Hepatocyte (in vitro differentiated cells): ENCODE data around the gene ZNF358. TPM values are rescaled to one million over a fixed set of nuclear protein-coding genes. Genes with fewer than 3 reads are reported as not detected.

Experiments used
- DNase-seq: peaks from one replicate; pipeline ENCODE4 v3.0.0-alpha.2; 2016; ENCODE audit warnings: low spot score
- H2AFZ ChIP-seq: fragments of 200-600 bp; sonication (generic); 2 replicates; pipeline ENCODE4 v1.6.0; 2016; ENCODE audit warnings: antibody characterized with exemption, mild to moderate bottlenecking
- H3K27ac ChIP-seq: fragments of 200-600 bp; sonication (generic); 2 replicates; pipeline ENCODE4 v1.5.1; 2016; ENCODE audit warnings: mild to moderate bottlenecking
- H3K27me3 ChIP-seq: fragments of 200-600 bp; sonication (generic); 2 replicates; pipeline ENCODE4 v1.6.1; 2016
- H3K36me3 ChIP-seq: fragments of 200-600 bp; sonication (generic); replicated peaks from 2 replicates; pipeline ENCODE4 v1.5.1; 2016; ENCODE audit warnings: low read depth; ENCODE audit not compliant: insufficient read depth
- H3K4me1 ChIP-seq: fragments of 200-600 bp; sonication (generic); 2 replicates; pipeline ENCODE4 v1.5.1; 2016; ENCODE audit warnings: mild to moderate bottlenecking, moderate library complexity; ENCODE audit not compliant: insufficient read depth
- H3K4me2 ChIP-seq: fragments of 200-600 bp; sonication (generic); 2 replicates; pipeline ENCODE4 v1.6.0; 2016
- H3K4me3 ChIP-seq: fragments of 200-600 bp; sonication (generic); 2 replicates; pipeline ENCODE4 v1.5.1; 2016; ENCODE audit warnings: mild to moderate bottlenecking
- H3K79me2 ChIP-seq: fragments of 200-600 bp; sonication (generic); 2 replicates; pipeline ENCODE4 v1.6.0; 2017; ENCODE audit warnings: mild to moderate bottlenecking
- H3K9me2 ChIP-seq: fragments of 200-600 bp; sonication (generic); replicated peaks from 2 replicates; pipeline ENCODE4 v1.6.0; 2017; ENCODE audit warnings: mild to moderate bottlenecking; ENCODE audit not compliant: insufficient read depth
- H3K9me3 ChIP-seq: fragments of 200-600 bp; sonication (generic); 2 replicates; pipeline ENCODE4 v1.5.1; 2016; ENCODE audit warnings: low read depth, mild to moderate bottlenecking
- H4K20me1 ChIP-seq: fragments of 200-600 bp; sonication (generic); 2 replicates; pipeline ENCODE4 v1.6.0; 2016; ENCODE audit warnings: mild to moderate bottlenecking; ENCODE audit not compliant: insufficient read depth, poor library complexity, severe bottlenecking
- CTCF ChIP-seq: fragments of 200-600 bp; sonication (generic); IDR thresholded peaks from 2 replicates; pipeline ENCODE4 v1.5.1; 2016; ENCODE audit warnings: antibody characterized with exemption, mild to moderate bottlenecking; ENCODE audit not compliant: poor library complexity
- EZH2 ChIP-seq: fragments of 200-600 bp; sonication (generic); IDR thresholded peaks from 2 replicates; pipeline ENCODE4 v1.6.1; 2016; ENCODE audit warnings: antibody characterized with exemption, mild to moderate bottlenecking, borderline replicate concordance
- EZH2phosphoT487 ChIP-seq: fragments of 200-600 bp; sonication (generic); IDR thresholded peaks from one replicate; pipeline ENCODE4 v1.6.1; 2018; ENCODE audit warnings: antibody characterized with exemption, mild to moderate bottlenecking, low read depth, moderate library complexity; ENCODE audit not compliant: unreplicated experiment, severe bottlenecking
- WGBS: methylation state at CpG from one replicate; pipeline ENCODE4 v1.1.6; 2016; ENCODE audit warnings: low lambda C conversion rate; ENCODE audit errors: missing lambda C conversion rate; 5-methylcytosine and 5-hydroxymethylcytosine counted together
- polyA plus RNA-seq: library from polyadenylated mRNA; unstranded; fragments of >200 nt; fragmentation: Nextera tagmentation; extraction: Ambion mirVana; gene quantifications from 2 replicates; pipeline ENCODE4 v1.2.1, GENCODE V29; 2016
- total RNA-seq: library from RNA; depleted of rRNA; stranded (reverse); fragments of >200 nt; gene quantifications from 2 replicates; pipeline ENCODE4 v1.2.3, GENCODE V29; 2014

The ZNF358 gene
- total and polyA plus RNA-seq, 2 experiments from 2014 or later = 37.8 to 39.9 TPM

GRCh38 chr19:7480970-7481255, 35.0 kb upstream of the ZNF358 start:
- Histone ChIP-seq H3K27ac (peak overlapping the region; percentile 43), H3K9me3 (no peaks in the 10 kb centered on the region), H3K9me2 (no peaks in the 10 kb centered on the region), H2AFZ (no peak overlapping the region), H3K4me2 (no peak overlapping the region), H3K27me3 (no peaks in the 10 kb centered on the region), H3K4me3 (no peak overlapping the region), H4K20me1 (no peaks in the 10 kb centered on the region), H3K4me1 (peaks cover 9% of the 10 kb centered on the region), H3K79me2 (no peaks in the 10 kb centered on the region), H3K36me3 (no peaks in the 10 kb centered on the region)
- WGBS = 79% methylated on average over 7 of the region's 7 CpGs
- no peak for TF ChIP-seq CTCF
- TF ChIP-seq EZH2 = no peak
- no peak for TF ChIP-seq EZH2phosphoT487
- no peak for DNase-seq

GRCh38 chr19:7482584-7483439, 33.1 kb upstream of the ZNF358 start:
- Histone ChIP-seq H3K4me1 (peaks cover 9% of the 10 kb centered on the region), H3K36me3 (no peaks in the 10 kb centered on the region), H4K20me1 (no peaks in the 10 kb centered on the region), H2AFZ (no peak overlapping the region), H3K9me3 (no peaks in the 10 kb centered on the region), H3K27ac (peak overlapping the region; percentile 57), H3K79me2 (no peaks in the 10 kb centered on the region), H3K4me3 (no peak overlapping the region), H3K4me2 (peak overlapping the region; percentile 10), H3K27me3 (no peaks in the 10 kb centered on the region), H3K9me2 (no peaks in the 10 kb centered on the region)
- WGBS = 55% methylated on average over 34 of the region's 37 CpGs
- DNase-seq = peak; percentile 66
- TF ChIP-seq EZH2phosphoT487 (no peak), CTCF (no peak), EZH2 (no peak)

GRCh38 chr19:7483720-7484201, 32.1 kb upstream of the ZNF358 start:
- Histone ChIP-seq H2AFZ (no peak overlapping the region), H4K20me1 (no peaks in the 10 kb centered on the region), H3K27ac (peak overlapping the region; percentile 57), H3K4me2 (no peak overlapping the region), H3K9me3 (no peaks in the 10 kb centered on the region), H3K79me2 (no peaks in the 10 kb centered on the region), H3K9me2 (no peaks in the 10 kb centered on the region), H3K4me1 (peaks cover 9% of the 10 kb centered on the region), H3K27me3 (no peaks in the 10 kb centered on the region), H3K36me3 (no peaks in the 10 kb centered on the region), H3K4me3 (no peak overlapping the region)
- no peak for DNase-seq
- no peak for TF ChIP-seq EZH2
- WGBS = 69% methylated on average over 17 of the region's 17 CpGs

GRCh38 chr19:7486923-7487322, 29.0 kb upstream of the ZNF358 start:
- H3K4me3 ChIP-seq = no peak overlapping the region
- H2AFZ ChIP-seq = no peak overlapping the region
- no peak overlapping the region for H3K27ac ChIP-seq
- no peaks in the 10 kb centered on the region for H3K9me3 ChIP-seq
- peaks cover 8% of the 10 kb centered on the region for H3K4me1 ChIP-seq
- H3K4me2 ChIP-seq = no peak overlapping the region
- H3K36me3 ChIP-seq = no peaks in the 10 kb centered on the region
- no peaks in the 10 kb centered on the region for H3K27me3 ChIP-seq
- no peaks in the 10 kb centered on the region for H3K79me2 ChIP-seq
- H3K9me2 ChIP-seq = no peaks in the 10 kb centered on the region
- no peak for DNase-seq
- H4K20me1 ChIP-seq = no peaks in the 10 kb centered on the region
- 97% methylated on average over 2 of the region's 2 CpGs for WGBS
- TF ChIP-seq CTCF = no peak
- no peak for TF ChIP-seq EZH2phosphoT487
- TF ChIP-seq EZH2 = no peak
